Measurements from ENCODE around the gene TSHR. TPM values are rescaled to one million over a fixed set of nuclear protein-coding genes. Genes with fewer than 3 reads are reported as not detected.

TSHR gene
- total RNA-seq, 1 experiment from 2014 or later: not detected

- BruUV-seq (replicated peaks): no TSS peak
- H3K79me2 ChIP-seq (ENCODE audit: low read length): no peaks in the 10 kb centered on the region
- no peak overlapping the region for H3K4me3 ChIP-seq (ENCODE audit: low read length)
- peaks cover 12% of the 10 kb centered on the region for H3K27me3 ChIP-seq (ENCODE audit: low read length)
- ATAC-seq (no peak), DNase-seq (no peak)
- intact Hi-C loops (cut with micrococcal nuclease): no loop called here
- no peaks in the 10 kb centered on the region for H3K9me2 ChIP-seq (replicated peaks; ENCODE audit: low read length)
- no peak overlapping the region for H3K4me2 ChIP-seq (ENCODE audit: low read length)
- H4K20me1 ChIP-seq (ENCODE audit: low read length): no peaks in the 10 kb centered on the region
- POLR2A ChIA-PET (ENCODE audit: unreplicated experiment): no interaction called here
- no peak for TF ChIP-seq CTCF (conservative IDR thresholded peaks at IDR 0.05; ENCODE audit: low read depth, low read length)
- TF ChIP-seq EZH2phosphoT487 (IDR thresholded peaks at IDR 0.05; ENCODE audit: borderline replicate concordance, low read length): no peak
- no peak for TF ChIP-seq EZH2 (IDR thresholded peaks at IDR 0.05; ENCODE audit: low read length, unreplicated experiment)
- CTCF ChIA-PET: no interaction called here
- H3K27ac ChIP-seq (ENCODE audit: low read length): no peak overlapping the region
- H3K36me3 ChIP-seq (ENCODE audit: low read depth, low read length): no peaks in the 10 kb centered on the region
- no peaks in the 10 kb centered on the region for H3K9me3 ChIP-seq (ENCODE audit: low read length)
- H3K4me1 ChIP-seq (ENCODE audit: insufficient read depth, low read length): no peaks in the 10 kb centered on the region
- no peak overlapping the region for H2AFZ ChIP-seq (ENCODE audit: low read length)
- no peaks in the 10 kb centered on the region for H3F3A ChIP-seq (ENCODE audit: low read length, unreplicated experiment)
- H3K9ac ChIP-seq (ENCODE audit: low read length): no peak overlapping the region
These were observed 67.8 kb downstream of the TSHR start for GRCh38 chr14:81023095-81023710.

- H3K27me3 ChIP-seq (ENCODE audit: low read length): 0 out of 2 replicates have a peak, but pooled peaks cover 3% of the 10 kb centered on the region
- no peaks in the 10 kb centered on the region for H3K36me3 ChIP-seq (ENCODE audit: low read depth, low read length)
- H3K4me1 ChIP-seq (ENCODE audit: insufficient read depth, low read length): no peaks in the 10 kb centered on the region
- H3K9me3 ChIP-seq (ENCODE audit: low read length): no peaks in the 10 kb centered on the region
- ATAC-seq: no peak
- no peak overlapping the region for H3K9ac ChIP-seq (ENCODE audit: low read length)
- no peak overlapping the region for H3K27ac ChIP-seq (ENCODE audit: low read length)
- no peaks in the 10 kb centered on the region for H3K79me2 ChIP-seq (ENCODE audit: low read length)
- DNase-seq: no peak
- no peaks in the 10 kb centered on the region for H3K9me2 ChIP-seq (replicated peaks; ENCODE audit: low read length)
- ChIA-PET CTCF (no interaction called here), POLR2A (ENCODE audit: unreplicated experiment) (no interaction called here)
- H3K4me2 ChIP-seq (ENCODE audit: low read length): no peak overlapping the region
- no TSS peak for BruUV-seq (replicated peaks)
- no peak overlapping the region for H3K4me3 ChIP-seq (ENCODE audit: low read length)
- no peaks in the 10 kb centered on the region for H4K20me1 ChIP-seq (ENCODE audit: low read length)
- TF ChIP-seq EZH2 (IDR thresholded peaks at IDR 0.05; ENCODE audit: low read length, unreplicated experiment) (no peak), EZH2phosphoT487 (IDR thresholded peaks at IDR 0.05; ENCODE audit: borderline replicate concordance, low read length) (no peak), CTCF (conservative IDR thresholded peaks at IDR 0.05; ENCODE audit: low read depth, low read length) (no peak)
- no peaks in the 10 kb centered on the region for H3F3A ChIP-seq (ENCODE audit: low read length, unreplicated experiment)
- intact Hi-C loops (cut with micrococcal nuclease): no loop called here
- H2AFZ ChIP-seq (ENCODE audit: low read length): no peak overlapping the region
These were observed 73.0 kb downstream of the TSHR start for GRCh38 chr14:81028461-81028860.

DNA sequence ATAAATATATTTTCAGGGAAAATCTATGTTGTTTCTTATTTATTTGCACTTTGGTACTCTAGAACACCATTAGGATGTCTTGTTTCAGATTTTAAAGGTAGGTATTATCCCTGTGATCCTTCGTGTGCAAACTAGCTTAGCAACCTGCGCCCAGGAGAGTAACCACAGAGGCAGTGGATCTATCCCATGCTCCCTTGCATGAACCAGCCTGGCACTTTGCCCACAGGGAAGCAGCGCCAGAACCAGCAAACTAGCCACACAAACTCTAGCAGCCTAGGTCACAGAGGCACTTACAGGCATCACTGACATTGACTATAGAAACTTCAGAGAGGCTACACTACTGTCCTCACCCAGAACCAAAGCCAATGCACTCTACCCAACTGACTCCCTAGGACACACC, 76.1 kb downstream of the TSHR start:
- Histone ChIP-seq H3K9me3 (ENCODE audit: low read length) (no peaks in the 10 kb centered on the region), H4K20me1 (ENCODE audit: low read length) (no peaks in the 10 kb centered on the region), H3K27ac (ENCODE audit: low read length) (no peak overlapping the region), H3K4me1 (ENCODE audit: insufficient read depth, low read length) (no peaks in the 10 kb centered on the region), H3K4me2 (ENCODE audit: low read length) (no peak overlapping the region), H3K4me3 (ENCODE audit: low read length) (no peak overlapping the region), H3K9me2 (replicated peaks; ENCODE audit: low read length) (no peaks in the 10 kb centered on the region), H3F3A (ENCODE audit: low read length, unreplicated experiment) (no peaks in the 10 kb centered on the region), H3K9ac (ENCODE audit: low read length) (no peak overlapping the region), H3K27me3 (ENCODE audit: low read length) (0 out of 2 replicates have a peak, but pooled peaks cover 3% of the 10 kb centered on the region), H2AFZ (ENCODE audit: low read length) (no peak overlapping the region), H3K79me2 (ENCODE audit: low read length) (no peaks in the 10 kb centered on the region), H3K36me3 (ENCODE audit: low read depth, low read length) (no peaks in the 10 kb centered on the region)
- ATAC-seq (no peak), DNase-seq (no peak)
- intact Hi-C loops (cut with micrococcal nuclease): no loop called here
- CTCF ChIA-PET: no interaction called here
- no TSS peak for BruUV-seq (replicated peaks)
- POLR2A ChIA-PET (ENCODE audit: unreplicated experiment): no interaction called here
- no peak for TF ChIP-seq EZH2 (IDR thresholded peaks at IDR 0.05; ENCODE audit: low read length, unreplicated experiment)
- TF ChIP-seq EZH2phosphoT487 (IDR thresholded peaks at IDR 0.05; ENCODE audit: borderline replicate concordance, low read length): no peak
- TF ChIP-seq CTCF (conservative IDR thresholded peaks at IDR 0.05; ENCODE audit: low read depth, low read length): no peak
